D341Med (cell line): ENCODE measurements around the gene MYOF.

Experiments
- DNase-seq: peaks from one replicate; pipeline ENCODE4 v3.0.0; 2012; ENCODE audit warnings: low spot score

MYOF gene

GRCh38 chr10:93482145-93482834, at the start of gene MYOF:
Gene MYOF, minus strand, starts transcription at chr10:93482334. Its CDS starts 140 bp downstream, at chr10:93482194.
- DNase-seq = peak; percentile 49

GRCh38 chr10:93518531-93518930, 36.4 kb upstream of the MYOF start:
- no peak for DNase-seq

- no peak for DNase-seq
These were observed 33.9 kb upstream of the MYOF start for GRCh38 chr10:93516006-93516380.

- DNase-seq = no peak
These were observed 33.2 kb upstream of the MYOF start for GRCh38 chr10:93515071-93516005.

GRCh38 chr10:93514521-93514920, 32.4 kb upstream of the MYOF start:
- DNase-seq = peak; percentile 58

- DNase-seq = no peak
These were observed 31.0 kb upstream of the MYOF start for GRCh38 chr10:93513091-93513490.

- no peak for DNase-seq
These were observed 30.4 kb upstream of the MYOF start for GRCh38 chr10:93512565-93512964.

GRCh38 chr10:93509816-93510215, 27.7 kb upstream of the MYOF start:
- no peak for DNase-seq

- no peak for DNase-seq
These were observed 22.9 kb upstream of the MYOF start for GRCh38 chr10:93505075-93505474.

- DNase-seq = no peak
These were observed 20.9 kb upstream of the MYOF start for GRCh38 chr10:93503075-93503474.

- DNase-seq = no peak
These were observed 19.5 kb upstream of the MYOF start for GRCh38 chr10:93501650-93502049.

- no peak for DNase-seq
These were observed 16.0 kb upstream of the MYOF start for GRCh38 chr10:93498166-93498565.

GRCh38 chr10:93496322-93497041, 14.3 kb upstream of the MYOF start, which contains the start of gene CEP55:
Gene CEP55, plus strand, starts transcription at chr10:93496612. Its CDS starts 3,440 bp downstream, at chr10:93500052.
- DNase-seq = peak; percentile 95

GRCh38 chr10:93495654-93496321, 13.7 kb upstream of the MYOF start:
- peak; percentile 48 for DNase-seq

- DNase-seq = no peak
These were observed 12.4 kb upstream of the MYOF start for GRCh38 chr10:93494494-93494893.

GRCh38 chr10:93493162-93493561, 11.0 kb upstream of the MYOF start:
- no peak for DNase-seq

- no peak for DNase-seq
These were observed 9.5 kb upstream of the MYOF start for GRCh38 chr10:93491602-93492121.

- no peak for DNase-seq
These were observed 6.9 kb upstream of the MYOF start for GRCh38 chr10:93488956-93489528.

GRCh38 chr10:93485690-93486089, 3.6 kb upstream of the MYOF start:
- no peak for DNase-seq

GRCh38 chr10:93481637-93482144, 443 bp downstream of the MYOF start:
- DNase-seq = no peak

- DNase-seq = no peak
These were observed 3.3 kb downstream of the MYOF start for GRCh38 chr10:93478873-93479272.
